ENCODE measurements around the gene TMEM145.

TMEM145 gene

DNA sequence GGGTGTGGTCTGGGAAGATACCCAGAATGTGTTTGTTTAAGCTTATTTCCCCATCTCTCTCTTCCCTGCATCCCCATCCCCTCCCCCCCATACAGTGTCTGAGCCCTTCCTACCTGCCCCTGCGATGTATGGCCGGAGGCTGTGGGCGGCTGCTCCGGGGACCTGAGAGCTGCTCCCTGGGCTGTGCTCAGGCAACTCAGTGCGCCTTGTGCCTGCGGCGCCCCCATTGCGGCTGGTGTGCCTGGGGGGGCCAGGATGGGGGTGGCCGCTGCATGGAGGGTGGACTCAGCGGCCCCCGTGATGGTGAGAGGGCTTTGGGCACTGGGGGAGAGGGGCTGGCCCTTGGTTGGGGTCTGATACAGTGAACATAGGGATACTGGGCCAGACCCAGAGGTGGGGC is 55.3 kb downstream of the TMEM145 start:
- Mint-ChIP-seq H3K27me3 (no peaks in the 10 kb centered on the region), H3K4me1 (ENCODE audit: low read depth) (peaks cover 44% of the 10 kb centered on the region), H3K9me3 (peaks cover 7% of the 10 kb centered on the region), H3K36me3 (ENCODE audit: low read depth) (peaks cover 23% of the 10 kb centered on the region), H3K27ac (no peak overlapping the region), H3K4me3 (no peak overlapping the region)
- intact Hi-C loops (cut with micrococcal nuclease): no loop called here

- H3K27ac Mint-ChIP-seq: no peak overlapping the region
- peaks cover 19% of the 10 kb centered on the region for H3K36me3 Mint-ChIP-seq (ENCODE audit: low read depth)
- H3K27me3 Mint-ChIP-seq: no peaks in the 10 kb centered on the region
- no peak overlapping the region for H3K4me3 Mint-ChIP-seq
- intact Hi-C loops (cut with micrococcal nuclease): no loop called here
- peaks cover 7% of the 10 kb centered on the region for H3K9me3 Mint-ChIP-seq
- peaks cover 40% of the 10 kb centered on the region for H3K4me1 Mint-ChIP-seq (ENCODE audit: low read depth)
Measured at GRCh38 chr19:42368765-42369164, 55.7 kb downstream of the TMEM145 start.

- H3K27me3 Mint-ChIP-seq: no peaks in the 10 kb centered on the region
- no peaks in the 10 kb centered on the region for H3K9me3 Mint-ChIP-seq
- H3K27ac Mint-ChIP-seq: peak overlapping the region; percentile 67
- H3K36me3 Mint-ChIP-seq (ENCODE audit: low read depth): peaks cover 14% of the 10 kb centered on the region
- no peak overlapping the region for H3K4me3 Mint-ChIP-seq
- H3K4me1 Mint-ChIP-seq (ENCODE audit: low read depth): peaks cover 32% of the 10 kb centered on the region
- intact Hi-C loops (cut with micrococcal nuclease): no loop called here
Measured at GRCh38 chr19:42369433-42370067, 56.4 kb downstream of the TMEM145 start.

DNA sequence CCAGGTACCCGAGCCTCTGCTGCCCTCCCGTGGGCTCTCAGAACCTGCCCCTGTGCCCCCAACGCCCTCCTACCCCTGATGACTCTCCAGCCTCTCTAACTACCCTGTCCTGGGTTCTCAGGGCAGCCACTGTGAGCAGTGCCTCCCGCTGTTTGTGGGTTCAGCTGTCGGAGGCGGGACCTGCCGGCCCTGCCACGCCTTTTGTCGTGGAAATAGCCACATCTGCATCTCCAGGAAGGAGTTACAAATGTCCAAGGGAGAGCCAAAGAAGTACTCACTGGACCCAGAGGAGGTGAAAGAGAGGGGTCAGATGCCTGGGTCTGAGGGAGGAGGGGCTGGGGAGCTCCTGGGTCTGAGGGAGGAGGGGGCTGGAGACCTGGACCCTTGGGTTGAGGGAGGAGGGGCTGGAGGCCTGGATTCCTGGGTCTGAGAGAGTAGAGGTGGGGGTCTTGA is 57.0 kb downstream of the TMEM145 start:
- Mint-ChIP-seq H3K27me3 (no peaks in the 10 kb centered on the region), H3K36me3 (ENCODE audit: low read depth) (peaks cover 19% of the 10 kb centered on the region), H3K27ac (peak overlapping the region; percentile 67), H3K4me3 (peak overlapping the region; percentile 72), H3K9me3 (no peaks in the 10 kb centered on the region), H3K4me1 (ENCODE audit: low read depth) (peaks cover 29% of the 10 kb centered on the region)
- intact Hi-C loops (cut with micrococcal nuclease): no loop called here

DNA sequence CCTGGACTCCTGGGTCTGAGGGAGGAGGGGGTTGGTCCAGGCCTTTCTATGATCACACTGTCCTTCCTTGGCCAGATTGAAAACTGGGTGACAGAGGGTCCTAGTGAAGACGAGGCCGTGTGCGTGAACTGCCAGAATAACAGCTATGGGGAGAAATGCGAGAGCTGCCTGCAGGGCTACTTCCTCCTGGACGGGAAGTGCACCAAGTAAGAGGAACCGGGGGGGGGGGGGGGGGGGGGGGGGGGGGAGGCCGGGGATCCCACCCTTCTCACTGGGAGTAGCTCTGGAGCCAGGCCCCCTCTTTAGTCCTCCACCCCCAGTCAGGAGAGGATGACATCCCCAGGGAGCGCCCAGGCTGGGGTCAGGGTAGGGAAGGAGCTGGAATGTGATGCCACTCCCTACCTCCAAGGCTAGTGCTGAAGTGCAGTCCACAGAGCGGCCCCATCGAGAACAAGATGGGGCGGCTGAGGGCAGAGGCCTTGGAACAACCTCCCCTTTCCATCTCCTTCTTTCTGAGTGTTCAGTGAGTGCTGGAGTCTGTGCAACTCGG is 57.6 kb downstream of the TMEM145 start:
- H3K36me3 Mint-ChIP-seq (ENCODE audit: low read depth): peaks cover 25% of the 10 kb centered on the region
- H3K4me3 Mint-ChIP-seq: peak overlapping the region; percentile 72
- peak overlapping the region; percentile 67 for H3K27ac Mint-ChIP-seq
- no peaks in the 10 kb centered on the region for H3K27me3 Mint-ChIP-seq
- no peaks in the 10 kb centered on the region for H3K9me3 Mint-ChIP-seq
- intact Hi-C loops (cut with micrococcal nuclease): no loop called here
- peaks cover 26% of the 10 kb centered on the region for H3K4me1 Mint-ChIP-seq (ENCODE audit: low read depth)

All from dendritic cell treated with granulocyte-macrophage colony-stimulating factor and Interleukin-4, amounts not matched to agents 40 ng/mL and 50 ng/mL, for 4 days (primary cell).